Astrocyte of the spinal cord (primary cell): ENCODE data around the gene CLTCL1.
"Not testable (repeated sequence)": the region's sequence is repeated elsewhere in the genome, so short reads cannot be mapped to it uniquely, and the experiment has no call there.

Experiments
- DNase-seq: peaks from one replicate; pipeline ENCODE4 v3.0.0; 2011; ENCODE audit warnings: low read depth, low spot score
- H3K4me3 ChIP-seq: 2 replicates; pipeline ENCODE4 v1.5.1; 2011; ENCODE audit warnings: low read depth, mild to moderate bottlenecking, low read length, moderate library complexity
- in situ Hi-C: cut with HindIII; loops from 2 replicates; pipeline ENCODE4 v1.10.0; 2017; ENCODE audit warnings: low sequenced_read_pairs
- TF ChIP-seq, protein P1 (sequence below): IDR thresholded peaks from 2 replicates; pipeline ENCODE4 v1.5.1; 2012; ENCODE audit warnings: low read depth, mild to moderate bottlenecking, low read length, inconsistent platforms

CLTCL1 gene

DNA sequence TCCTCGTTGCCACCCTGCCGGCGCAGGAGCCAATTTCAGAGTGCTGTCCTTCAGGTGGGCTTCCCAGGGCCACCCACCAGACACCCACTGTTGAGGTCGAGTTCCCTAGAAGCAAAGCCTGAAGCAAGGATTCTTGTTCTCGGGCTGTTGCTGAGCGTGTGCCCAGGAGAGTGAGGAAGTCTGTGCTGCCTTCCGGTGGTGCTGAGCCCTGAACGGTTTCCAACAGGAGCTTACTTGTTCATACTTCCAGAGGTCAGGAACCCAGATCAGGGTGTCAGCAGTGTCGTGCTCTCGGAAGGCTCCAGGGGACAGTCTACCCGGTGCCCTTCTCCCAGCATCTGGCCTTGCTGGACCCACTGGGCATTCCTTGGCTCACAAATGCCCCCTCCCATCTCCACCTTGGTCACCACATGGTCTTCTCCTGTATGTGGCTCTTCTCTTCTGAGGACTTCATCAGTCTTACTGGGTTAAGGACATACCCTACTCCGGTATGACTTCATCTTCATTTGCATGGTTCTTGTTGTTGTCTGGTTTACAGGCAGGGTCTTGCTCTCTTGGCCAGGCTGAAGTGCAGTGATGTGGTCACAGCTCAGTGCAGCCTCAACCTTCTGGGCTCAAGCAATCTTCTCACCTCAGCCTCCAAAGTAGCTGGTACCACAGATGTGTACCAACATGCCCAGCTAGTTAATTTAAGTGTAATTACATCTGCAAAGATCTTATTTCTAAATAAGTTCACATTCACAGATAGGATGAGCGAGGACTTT lies 124.2 kb downstream of the CLTCL1 start:
- in situ Hi-C loops = no loop called here
- TF ChIP-seq, protein P1, sequence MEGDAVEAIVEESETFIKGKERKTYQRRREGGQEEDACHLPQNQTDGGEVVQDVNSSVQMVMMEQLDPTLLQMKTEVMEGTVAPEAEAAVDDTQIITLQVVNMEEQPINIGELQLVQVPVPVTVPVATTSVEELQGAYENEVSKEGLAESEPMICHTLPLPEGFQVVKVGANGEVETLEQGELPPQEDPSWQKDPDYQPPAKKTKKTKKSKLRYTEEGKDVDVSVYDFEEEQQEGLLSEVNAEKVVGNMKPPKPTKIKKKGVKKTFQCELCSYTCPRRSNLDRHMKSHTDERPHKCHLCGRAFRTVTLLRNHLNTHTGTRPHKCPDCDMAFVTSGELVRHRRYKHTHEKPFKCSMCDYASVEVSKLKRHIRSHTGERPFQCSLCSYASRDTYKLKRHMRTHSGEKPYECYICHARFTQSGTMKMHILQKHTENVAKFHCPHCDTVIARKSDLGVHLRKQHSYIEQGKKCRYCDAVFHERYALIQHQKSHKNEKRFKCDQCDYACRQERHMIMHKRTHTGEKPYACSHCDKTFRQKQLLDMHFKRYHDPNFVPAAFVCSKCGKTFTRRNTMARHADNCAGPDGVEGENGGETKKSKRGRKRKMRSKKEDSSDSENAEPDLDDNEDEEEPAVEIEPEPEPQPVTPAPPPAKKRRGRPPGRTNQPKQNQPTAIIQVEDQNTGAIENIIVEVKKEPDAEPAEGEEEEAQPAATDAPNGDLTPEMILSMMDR = no peak
- H3K4me3 ChIP-seq = no peak overlapping the region
- DNase-seq = no peak

DNA sequence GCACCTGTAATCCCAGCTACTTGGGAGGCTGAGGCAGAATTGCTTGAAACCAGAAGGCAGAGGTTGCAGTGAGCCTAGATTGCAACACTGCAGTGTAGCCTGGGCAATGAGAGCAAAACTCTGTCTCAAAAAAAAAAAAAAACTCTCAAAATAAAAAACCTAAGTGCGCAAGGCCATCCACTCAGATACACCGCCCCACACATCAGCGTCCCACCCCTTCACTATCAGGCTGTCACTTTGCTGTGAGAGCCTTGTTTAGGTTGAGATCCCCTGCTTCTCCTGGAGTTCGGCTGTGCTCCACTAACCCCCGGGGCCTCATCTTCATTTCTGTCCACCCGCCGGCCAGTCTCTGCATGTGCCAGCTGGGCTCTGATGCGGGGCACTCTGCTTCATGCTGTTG lies 125.1 kb downstream of the CLTCL1 start:
- DNase-seq = no peak
- TF ChIP-seq, protein P1 = no peak
- no peak overlapping the region for H3K4me3 ChIP-seq
- in situ Hi-C loops = no loop called here

DNA sequence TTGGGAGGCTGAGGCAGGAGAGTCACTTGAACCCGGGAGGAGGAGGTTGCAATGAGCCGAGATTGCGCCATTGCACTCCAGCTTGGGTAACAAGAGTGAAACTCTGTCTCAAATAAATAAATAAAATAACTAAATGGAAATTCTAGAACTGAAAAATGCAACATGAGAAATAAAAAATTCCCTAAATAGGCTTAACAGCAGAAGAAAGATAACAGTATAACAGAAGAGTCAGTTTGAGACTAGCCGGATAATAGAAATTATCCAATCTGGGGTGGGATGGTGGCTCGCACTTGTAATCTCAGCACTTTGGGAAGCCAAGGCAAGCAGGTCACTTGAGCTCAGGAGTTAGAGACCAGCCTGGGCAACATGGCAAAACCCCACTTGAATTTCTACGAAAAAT lies 127.1 kb downstream of the CLTCL1 start:
- no peak for DNase-seq
- in situ Hi-C loops = no loop called here
- no peak overlapping the region for H3K4me3 ChIP-seq
- TF ChIP-seq, protein P1 = no peak

DNA sequence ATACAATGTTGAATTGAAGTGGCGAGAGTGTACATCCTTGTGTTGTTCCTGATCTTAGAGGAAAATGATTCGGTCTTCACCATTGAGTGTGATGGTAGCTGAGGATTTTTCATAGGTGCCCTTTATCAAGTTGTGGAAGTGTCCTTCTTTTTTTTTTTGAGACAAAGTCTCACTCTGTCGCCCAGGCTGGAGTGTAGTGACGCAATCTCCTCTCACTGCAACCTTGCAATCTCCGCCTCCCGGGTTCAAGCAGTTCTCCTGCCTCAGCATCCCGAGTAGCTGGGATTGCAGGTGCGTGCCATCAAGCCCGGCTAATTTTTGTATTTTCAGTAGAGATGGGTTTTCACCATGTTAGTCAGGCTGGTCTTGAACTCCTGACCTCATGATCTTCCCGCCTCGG lies 132.9 kb downstream of the CLTCL1 start:
- DNase-seq, in situ Hi-C loops, H3K4me3 ChIP-seq: not testable (repeated sequence)

DNA sequence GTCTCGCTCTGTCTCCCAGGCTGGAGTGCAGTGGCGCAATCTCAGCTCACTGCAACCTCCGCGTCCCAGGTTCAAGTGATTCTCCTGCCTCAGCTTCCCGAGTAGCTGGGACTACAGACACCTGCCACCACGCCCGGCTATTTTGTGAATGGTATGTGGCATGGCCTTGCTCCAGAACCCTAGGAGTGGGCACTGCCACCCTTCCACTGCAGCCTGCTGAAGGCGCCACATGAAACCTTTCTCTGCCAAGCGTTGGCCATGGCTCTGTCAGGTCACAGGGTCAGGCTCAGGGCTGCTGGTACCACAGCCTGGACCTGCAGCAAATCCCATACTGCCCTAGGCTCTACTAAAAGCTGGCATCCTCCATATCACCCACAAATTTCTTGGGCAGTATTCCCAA lies 135.4 kb downstream of the CLTCL1 start:
- in situ Hi-C loops, DNase-seq, H3K4me3 ChIP-seq: not testable (repeated sequence)

DNA sequence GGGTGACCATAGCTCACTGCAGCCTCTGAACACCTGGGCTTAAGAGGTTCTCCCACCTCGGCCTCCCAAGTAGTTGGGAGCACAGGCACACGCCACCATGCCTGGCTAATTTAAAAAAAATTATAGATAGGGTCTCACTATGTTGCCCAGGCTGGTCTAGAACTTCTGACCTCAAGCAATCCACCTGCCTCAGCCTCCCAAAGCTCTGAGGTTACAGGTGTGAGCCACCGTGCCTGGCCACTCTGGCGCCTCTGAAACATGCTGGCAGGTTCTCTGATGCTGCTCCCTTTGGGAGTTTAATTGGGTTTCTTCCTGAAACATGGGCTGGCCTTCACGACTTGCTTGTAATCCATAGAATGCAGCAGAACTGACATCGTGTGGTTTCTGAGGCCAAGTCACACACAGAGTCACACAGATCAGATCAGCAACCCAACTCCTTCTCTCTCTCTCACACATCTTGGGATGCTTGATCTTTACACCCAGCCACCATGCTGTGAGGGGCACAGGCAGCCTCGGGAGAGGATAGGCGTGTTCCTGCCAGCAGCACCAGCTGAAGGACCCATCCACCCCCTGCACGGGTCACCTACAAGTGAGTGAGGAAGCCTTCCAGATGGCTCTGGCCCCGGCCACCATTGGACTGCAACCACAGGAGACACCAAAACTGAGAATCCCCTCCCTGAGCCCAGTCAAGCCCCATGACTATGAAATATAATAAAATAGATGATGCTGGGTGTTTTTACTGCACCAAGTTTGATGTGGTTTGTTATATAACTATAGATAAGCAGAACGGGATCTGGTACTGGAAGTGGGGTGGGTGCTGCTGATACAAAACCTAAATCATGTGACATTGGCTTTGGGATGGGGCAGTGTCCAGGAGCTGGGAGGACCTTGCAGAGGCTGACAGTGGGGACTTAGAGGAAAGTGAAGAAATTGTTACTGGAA lies 138.3 kb downstream of the CLTCL1 start:
- no peak overlapping the region for H3K4me3 ChIP-seq
- TF ChIP-seq, protein P1 = no peak
- in situ Hi-C loops = no loop called here
- DNase-seq = no peak

DNA sequence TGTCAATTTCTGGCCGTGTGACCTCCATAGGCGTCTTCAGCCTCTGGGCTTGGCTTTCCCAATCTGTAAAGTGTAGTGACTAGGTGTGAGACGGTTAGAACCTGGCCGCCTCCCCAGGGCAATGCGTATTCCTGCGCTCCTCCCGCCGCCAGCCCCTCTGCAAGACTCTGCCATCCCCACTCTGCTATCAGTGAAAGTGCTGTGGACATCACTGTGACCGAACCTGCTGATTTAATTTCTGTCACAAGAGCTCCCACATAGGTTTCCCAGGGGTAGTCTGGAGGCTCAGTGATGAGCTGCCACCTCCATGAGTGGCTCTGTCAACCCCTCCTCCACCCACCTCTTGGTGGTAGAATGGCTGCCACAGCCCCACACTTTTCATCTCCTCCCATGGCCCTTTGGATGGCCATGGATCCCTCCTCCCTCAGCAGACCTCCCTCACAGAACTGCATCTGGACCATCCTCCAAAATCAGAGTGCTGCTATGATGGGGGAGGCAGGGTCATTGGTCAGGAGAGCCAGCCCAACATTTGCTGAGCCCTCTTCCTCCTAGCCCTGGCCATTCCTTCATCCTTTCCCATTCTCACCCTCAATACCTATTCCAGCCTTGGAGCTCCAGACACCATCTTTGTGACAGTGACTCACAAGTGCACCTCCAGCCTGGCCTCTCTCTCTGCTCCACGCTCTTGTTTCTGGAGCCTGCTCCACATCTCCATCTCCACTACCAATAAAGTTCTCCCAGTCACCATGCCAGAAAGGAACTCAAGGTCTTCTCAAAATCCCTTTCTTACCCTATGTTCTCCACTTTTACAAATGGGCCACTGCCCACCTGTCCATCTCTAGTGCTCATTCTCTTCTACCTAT lies 140.0 kb downstream of the CLTCL1 start:
- in situ Hi-C loops = no loop called here
- TF ChIP-seq, protein P1 = no peak
- no peak for DNase-seq
- no peak overlapping the region for H3K4me3 ChIP-seq
